HepG2 (cell line): ENCODE measurements around the gene PCBP4.

Source experiments
- ARID3A ChIP-seq: IDR thresholded peaks from 2 replicates; pipeline ENCODE4 v1.6.1; 2012; ENCODE audit warnings: low read depth, low read length, improper control_type of control experiment
- ATF2 ChIP-seq: sonication (generic); formaldehyde crosslinking; IDR thresholded peaks from 2 replicates; pipeline ENCODE4 v1.4.0; 2020; ENCODE audit warnings: missing genetic modification reagents
- ERF ChIP-seq: IDR thresholded peaks from 2 replicates; pipeline ENCODE4 v1.6.1; 2018; ENCODE audit warnings: missing biosample characterization, missing genetic modification reagents
- ETV6 ChIP-seq: sonication (generic); formaldehyde crosslinking; conservative IDR thresholded peaks from 2 replicates; pipeline ENCODE4 v1.4.0; 2020; ENCODE audit warnings: missing genetic modification reagents
- FOXJ3 ChIP-seq: sonication (generic); formaldehyde crosslinking; IDR thresholded peaks from 2 replicates; pipeline ENCODE4 v1.4.0; 2020; ENCODE audit warnings: missing genetic modification reagents, mild to moderate bottlenecking, borderline replicate concordance
- GABPB1 ChIP-seq: IDR thresholded peaks from 2 replicates; pipeline ENCODE4 v1.6.1; 2016; ENCODE audit warnings: mild to moderate bottlenecking, missing genetic modification reagents, moderate library complexity, missing compliant biosample characterization
- NR2F2 ChIP-seq: IDR thresholded peaks from 2 replicates; pipeline ENCODE4 v1.6.1; 2012; ENCODE audit warnings: low read depth, inconsistent platforms, borderline replicate concordance
- POLR2A ChIP-seq, 2 experiments: IDR thresholded peaks; 2 replicates each; pipeline ENCODE4 v1.6.1; 2011; ENCODE audit warnings: low read depth in 2 of 2, low read length in 2 of 2, mild to moderate bottlenecking in 1 of 2, moderate library complexity in 1 of 2; ENCODE audit not compliant: insufficient read depth in 1 of 2
- POLR2G ChIP-seq: fragments of 200-400 bp; formaldehyde crosslinking; IDR thresholded peaks from 2 replicates; pipeline ENCODE4 v1.6.1; 2018; ENCODE audit warnings: mild to moderate bottlenecking, low read depth, low read length, moderate library complexity
- ZNF569 ChIP-seq: sonication (generic); formaldehyde crosslinking; IDR thresholded peaks from 2 replicates; pipeline ENCODE4 v1.5.0; 2020; ENCODE audit warnings: mild to moderate bottlenecking, missing genetic modification reagents, moderate library complexity, borderline replicate concordance
- ZNF788 ChIP-seq: sonication (generic); formaldehyde crosslinking; IDR thresholded peaks from 2 replicates; pipeline ENCODE4 v1.5.0; 2020; ENCODE audit warnings: mild to moderate bottlenecking, missing genetic modification reagents, borderline replicate concordance

GRCh38 chr3:51995346-51996163 lies 28.3 kb upstream of the PCBP4 start, which contains the start of gene RPL29:
- TF ChIP-seq FOXJ3 (peak; percentile 66; the same call in 1 of the 2 replicates), POLR2A (IDR thresholded peaks at IDR 0.05; ENCODE audit: insufficient read depth in 1 of 2, low read depth in 2 of 2, low read length in 2 of 2) (peak; percentile 94 to 95), ZNF788 (CRISPR knock-in tag) (peak; percentile 87; the same call in 1 of the 2 replicates), ATF2 (CRISPR knock-in tag) (peak; percentile 68; the same call in 1 of the 2 replicates), ZNF569 (no peak), GABPB1 (CRISPR knock-in tag) (peak; percentile 100), NR2F2 (peak; percentile 60; the same call in 1 of the 2 replicates), ETV6 (CRISPR knock-in tag) (0 out of 2 replicates have a peak, but pooled peaks have one; percentile 59), ERF (CRISPR knock-in tag) (peak; percentile 94), POLR2G (peak; percentile 99), ARID3A (peak; percentile 14; the same call in 1 of the 2 replicates)
